ENCODE data around the gene MGLL. TPM values are rescaled to one million over a fixed set of nuclear protein-coding genes. Genes with fewer than 3 reads are reported as not detected.
A peak's percentile ranks its signal among the peaks of the same experiment; 100 is the strongest.

Gene MGLL
- total RNA-seq, 3 donors from 2014 or later = 212 to 515 (median 221) TPM

GRCh38 chr3:127768346-127769008 is 53.8 kb downstream of the MGLL start:
- ATAC-seq = peak; percentile 57
- TF ChIP-seq, protein P1, sequence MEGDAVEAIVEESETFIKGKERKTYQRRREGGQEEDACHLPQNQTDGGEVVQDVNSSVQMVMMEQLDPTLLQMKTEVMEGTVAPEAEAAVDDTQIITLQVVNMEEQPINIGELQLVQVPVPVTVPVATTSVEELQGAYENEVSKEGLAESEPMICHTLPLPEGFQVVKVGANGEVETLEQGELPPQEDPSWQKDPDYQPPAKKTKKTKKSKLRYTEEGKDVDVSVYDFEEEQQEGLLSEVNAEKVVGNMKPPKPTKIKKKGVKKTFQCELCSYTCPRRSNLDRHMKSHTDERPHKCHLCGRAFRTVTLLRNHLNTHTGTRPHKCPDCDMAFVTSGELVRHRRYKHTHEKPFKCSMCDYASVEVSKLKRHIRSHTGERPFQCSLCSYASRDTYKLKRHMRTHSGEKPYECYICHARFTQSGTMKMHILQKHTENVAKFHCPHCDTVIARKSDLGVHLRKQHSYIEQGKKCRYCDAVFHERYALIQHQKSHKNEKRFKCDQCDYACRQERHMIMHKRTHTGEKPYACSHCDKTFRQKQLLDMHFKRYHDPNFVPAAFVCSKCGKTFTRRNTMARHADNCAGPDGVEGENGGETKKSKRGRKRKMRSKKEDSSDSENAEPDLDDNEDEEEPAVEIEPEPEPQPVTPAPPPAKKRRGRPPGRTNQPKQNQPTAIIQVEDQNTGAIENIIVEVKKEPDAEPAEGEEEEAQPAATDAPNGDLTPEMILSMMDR (IDR thresholded peaks at IDR 0.05) = no peak
- Histone ChIP-seq H3K36me3 (ENCODE audit: low read depth) (no peaks in the 10 kb centered on the region), H3K4me1 (ENCODE audit: low read depth) (no peaks in the 10 kb centered on the region), H3K9me3 (peaks cover 4% of the 10 kb centered on the region), H3K4me3 (no peak overlapping the region)
- peak in 1 of 3 donors; percentile 23 for DNase-seq
- intact Hi-C loops (cut with DNase I, micrococcal nuclease) = no loop called here

GRCh38 chr3:127767126-127767525 is 55.2 kb downstream of the MGLL start:
- intact Hi-C loops (cut with DNase I, micrococcal nuclease) = no loop called here
- H3K4me3 ChIP-seq = no peak overlapping the region
- peaks cover 4% of the 10 kb centered on the region for H3K9me3 ChIP-seq
- TF ChIP-seq, protein P1 (IDR thresholded peaks at IDR 0.05) = no peak
- no peaks in the 10 kb centered on the region for H3K4me1 ChIP-seq (ENCODE audit: low read depth)
- ATAC-seq = peak; percentile 32
- H3K36me3 ChIP-seq (ENCODE audit: low read depth) = no peaks in the 10 kb centered on the region
- no peak for DNase-seq

GRCh38 chr3:127765735-127766134 is 56.6 kb downstream of the MGLL start:
- H3K9me3 ChIP-seq = peaks cover 4% of the 10 kb centered on the region
- no peak for DNase-seq
- no peaks in the 10 kb centered on the region for H3K36me3 ChIP-seq (ENCODE audit: low read depth)
- H3K4me1 ChIP-seq (ENCODE audit: low read depth) = peaks cover 7% of the 10 kb centered on the region
- TF ChIP-seq, protein P1 (IDR thresholded peaks at IDR 0.05) = no peak
- intact Hi-C loops (cut with DNase I, micrococcal nuclease) = no loop called here
- ATAC-seq = no peak
- H3K4me3 ChIP-seq = no peak overlapping the region

- intact Hi-C loops (cut with DNase I, micrococcal nuclease) = no loop called here
- Histone ChIP-seq H3K9me3 (peaks cover 4% of the 10 kb centered on the region), H3K4me1 (ENCODE audit: low read depth) (peaks cover 7% of the 10 kb centered on the region), H3K36me3 (ENCODE audit: low read depth) (no peaks in the 10 kb centered on the region), H3K4me3 (no peak overlapping the region)
- DNase-seq (no peak), ATAC-seq (no peak)
- TF ChIP-seq, protein P1 (IDR thresholded peaks at IDR 0.05) = no peak
Measured at GRCh38 chr3:127764841-127765362, 57.4 kb downstream of the MGLL start.

DNA sequence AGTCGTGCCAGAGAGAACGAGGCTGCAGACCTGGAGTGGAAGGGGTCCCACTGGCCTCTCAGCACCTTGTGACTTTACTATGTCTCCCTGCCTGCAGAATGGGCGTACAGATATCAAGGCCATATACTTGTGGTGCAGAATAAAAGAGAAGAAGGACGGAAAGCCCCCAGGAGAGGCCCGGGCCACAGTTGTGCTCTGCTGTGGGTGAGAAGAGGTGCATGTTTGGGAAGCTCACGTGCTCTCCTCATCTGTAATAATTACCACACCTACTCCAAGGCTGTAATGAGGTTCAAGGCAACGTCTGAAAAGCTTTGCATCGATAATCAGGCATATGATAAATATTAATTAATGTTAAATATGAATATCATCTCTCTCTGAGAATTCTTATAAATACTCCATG is 58.0 kb downstream of the MGLL start:
- Histone ChIP-seq H3K4me3 (no peak overlapping the region), H3K36me3 (ENCODE audit: low read depth) (no peaks in the 10 kb centered on the region), H3K4me1 (ENCODE audit: low read depth) (peaks cover 7% of the 10 kb centered on the region), H3K9me3 (peaks cover 4% of the 10 kb centered on the region)
- intact Hi-C loops (cut with DNase I, micrococcal nuclease) = no loop called here
- ATAC-seq (no peak), DNase-seq (peak in 1 of 3 donors; percentile 11)
- TF ChIP-seq, protein P1 (IDR thresholded peaks at IDR 0.05) = no peak

Data from mucosa of descending colon (tissue), 3 donors.